Endothelial cell of umbilical vein (primary cell): ENCODE measurements around the gene RTKN. TPM values are rescaled to one million over a fixed set of nuclear protein-coding genes. Genes with fewer than 3 reads are reported as not detected.

Experiments
- BruUV-seq: library from RNA; stranded (reverse); fragments of 400-500 nt; replicated peaks from 2 replicates; lab custom pipeline; 2021; lab: Mats Ljungman, UMichigan
- CTCF ChIA-PET: fragments of 300-600, 350-600 bp; sonication (Branson Sonifier 250); formaldehyde crosslinking; loops from one replicate; lab custom pipeline; 2021; ENCODE audit warnings: antibody characterized with exemption, inconsistent platforms; lab: Charles Lee
- POLR2A ChIA-PET: fragments of 300-600, 350-600 bp; sonication (Branson Sonifier 250); formaldehyde crosslinking; loops from one replicate; lab custom pipeline; 2021; ENCODE audit warnings: antibody characterized with exemption, inconsistent platforms; lab: Charles Lee
- DNase-seq: peaks from one replicate; pipeline ENCODE4 v3.0.0-alpha.2; 2011; ENCODE audit warnings: low read depth, low spot score
- FAIRE-seq: peaks from 2 replicates; lab custom pipeline; 2011; peaks lifted over from hg19 to GRCh38; lab: Jason Lieb, UNC
- H2AFZ ChIP-seq: 2 replicates; pipeline ENCODE4 v1.6.0; 2012; ENCODE audit warnings: low read depth, low read length, control low read depth, inconsistent platforms
- H3K27ac ChIP-seq: 2 replicates; pipeline ENCODE4 v1.5.1; 2011; ENCODE audit warnings: low read depth, mild to moderate bottlenecking, control low read depth, low read length, moderate library complexity; ENCODE audit not compliant: insufficient read depth
- H3K27me3 ChIP-seq, 2 experiments: 2 replicates each; pipeline versions ENCODE4 v1.6.0 to v1.6.1; 2011; ENCODE audit warnings: low read length in 2 of 2, mixed read lengths in 1 of 2; ENCODE audit not compliant: control insufficient read depth in 2 of 2, insufficient read depth in 2 of 2
- H3K36me3 ChIP-seq, 2 experiments: 2 replicates in 1 of 2; 3 replicates in 1 of 2; pipeline ENCODE4 v1.5.1; 2011; ENCODE audit warnings: low read length in 2 of 2, mild to moderate bottlenecking in 1 of 2, moderate library complexity in 1 of 2; ENCODE audit not compliant: control insufficient read depth in 2 of 2, insufficient read depth in 2 of 2; ENCODE audit errors: extremely low read depth in 1 of 2
- H3K4me1 ChIP-seq: 3 replicates; pipeline ENCODE4 v1.5.1; 2011; ENCODE audit warnings: mild to moderate bottlenecking, low read length; ENCODE audit not compliant: control insufficient read depth, insufficient read depth; ENCODE audit errors: extremely low read depth
- H3K4me2 ChIP-seq: 2 replicates; pipeline ENCODE4 v1.6.1; 2011; ENCODE audit warnings: low read length, control low read depth, mixed read lengths; ENCODE audit not compliant: insufficient read depth
- H3K4me3 ChIP-seq, 3 experiments: fragments of 200-600 bp in 1 of 3; sonication (generic), shearing (Covaris generic) in 1 of 3; replicated peaks in 1 of 3; 2 replicates each; pipeline ENCODE4 v1.5.1; 2011 to 2016; ENCODE audit warnings: control low read depth in 3 of 3, low read length in 3 of 3, mild to moderate bottlenecking in 2 of 3, inconsistent platforms in 1 of 3, low read depth in 1 of 3, moderate library complexity in 1 of 3; ENCODE audit not compliant: insufficient read depth in 1 of 3
- H3K79me2 ChIP-seq: 2 replicates; pipeline ENCODE4 v1.6.0; 2012; ENCODE audit warnings: low read length, inconsistent platforms; ENCODE audit not compliant: control insufficient read depth, insufficient read depth
- H3K9ac ChIP-seq: replicated peaks from 2 replicates; pipeline ENCODE3; 2011; ENCODE audit warnings: low read length, control low read depth; ENCODE audit not compliant: insufficient read depth; ENCODE audit errors: extremely low read depth
- H3K9me1 ChIP-seq: replicated peaks from 3 replicates; pipeline ENCODE4 v1.6.0; 2011; ENCODE audit warnings: mild to moderate bottlenecking, low read length; ENCODE audit not compliant: control insufficient read depth, insufficient read depth; ENCODE audit errors: extremely low read depth
- H3K9me3 ChIP-seq: replicated peaks from 2 replicates; pipeline ENCODE4 v1.5.1; 2012; ENCODE audit warnings: low read length, inconsistent platforms; ENCODE audit not compliant: control insufficient read depth, insufficient read depth
- H4K20me1 ChIP-seq: replicated peaks from 2 replicates; pipeline ENCODE3; 2011; ENCODE audit warnings: mild to moderate bottlenecking, low read length; ENCODE audit not compliant: control insufficient read depth, insufficient read depth; ENCODE audit errors: extremely low read depth
- EZH2 ChIP-seq: IDR thresholded peaks from 2 replicates; pipeline ENCODE4 v1.6.1; 2012; ENCODE audit warnings: borderline replicate concordance, low read depth, mild to moderate bottlenecking, moderate library complexity, low read length, inconsistent platforms; ENCODE audit not compliant: severe bottlenecking
- FOS ChIP-seq: IDR thresholded peaks from 2 replicates; pipeline ENCODE4 v1.6.1; 2011; ENCODE audit warnings: mild to moderate bottlenecking, low read length, moderate library complexity, borderline replicate concordance; ENCODE audit not compliant: insufficient read depth
- GATA2 ChIP-seq: IDR thresholded peaks from 2 replicates; pipeline ENCODE4 v1.7.0; 2011; ENCODE audit warnings: low read depth, mild to moderate bottlenecking, moderate library complexity, mixed read lengths, low read length; ENCODE audit not compliant: insufficient read length, insufficient read depth
- JUN ChIP-seq: IDR thresholded peaks from 2 replicates; pipeline ENCODE4 v1.6.1; 2011; ENCODE audit warnings: borderline replicate concordance, low read depth; ENCODE audit not compliant: insufficient read length, insufficient read depth
- MYC ChIP-seq: IDR thresholded peaks from one replicate; pipeline ENCODE4 v1.6.1; 2011; ENCODE audit warnings: mild to moderate bottlenecking, low read depth, low read length
- POLR2A ChIP-seq: IDR thresholded peaks from 2 replicates; pipeline ENCODE4 v1.6.1; 2012; ENCODE audit warnings: low read depth, mild to moderate bottlenecking, control low read depth, low read length
- POLR2AphosphoS5 ChIP-seq: IDR thresholded peaks from 2 replicates; pipeline ENCODE4 v1.6.1; 2012; ENCODE audit warnings: low read depth, mild to moderate bottlenecking, control low read depth, low read length, moderate library complexity; ENCODE audit not compliant: insufficient read depth
- dilution Hi-C: fragments of 300-500 bp; cut with MboI; formaldehyde crosslinking; loops from one replicate; pipeline ENCODE4 v1.15.0; 2019; ENCODE audit warnings: low sequenced_read_pairs; ENCODE audit not compliant: extremely low pct_ligation_motif_present
- intact Hi-C: fragments of 100-400 bp; cut with micrococcal nuclease; formaldehyde crosslinking; loops from one replicate; pipeline ENCODE4 v1.10.0; 2022
- polyA plus RNA-seq, 4 experiments: library from polyadenylated mRNA; depleted of rRNA in 3 of 4; stranded (reverse) in 3 of 4; unstranded in 1 of 4; fragments of >200 nt; gene quantifications; 2 replicates each; pipeline versions ENCODE4 v1.2.1 to v1.2.3, GENCODE V29; 2011 to 2012; ENCODE audit warnings: missing spikeins in 1 of 4
- total RNA-seq: library from RNA; stranded (reverse); gene quantifications from 2 replicates; pipeline ENCODE4 v1.2.3, GENCODE V29; 2021
- TF ChIP-seq, protein P1 (sequence below), 2 donors: IDR thresholded peaks; 1 replicate in 1 of 2; 2 replicates in 1 of 2; pipeline ENCODE4 v1.5.1; 2011; ENCODE audit warnings: low read length in 2 of 2, mild to moderate bottlenecking in 2 of 2, moderate library complexity in 2 of 2, control low read depth in 1 of 2, inconsistent platforms in 1 of 2, low read depth in 1 of 2; ENCODE audit not compliant: insufficient read depth in 1 of 2; ENCODE audit errors: extremely low read depth in 1 of 2
- TF ChIP-seq, protein P2 (sequence below): IDR thresholded peaks from 2 replicates; pipeline ENCODE4 v1.6.1; 2011; ENCODE audit not compliant: insufficient read depth, insufficient read length

Gene RTKN
- total and polyA plus RNA-seq, 2 donors (not counting 3 experiments of a cell fraction or from before 2014, with no cell fraction given): 20.0 to 20.7 TPM

GRCh38 chr2:74441170-74441689 lies 507 bp downstream of the RTKN start:
- H3K36me3 ChIP-seq: no peaks in the 10 kb centered on the region
- peak overlapping the region; percentile 48 for H3K4me2 ChIP-seq
- no peaks in the 10 kb centered on the region for H3K9me3 ChIP-seq
- ChIA-PET POLR2A (no interaction called here), CTCF (interaction anchor here (1.1 kb wide), 1 partner anchor 106 kb away, joined by 5 read pairs; no protein-coding TSS in a partner anchor)
- peaks cover 27% of the 10 kb centered on the region for H3K4me1 ChIP-seq
- H3K27me3 ChIP-seq: peaks cover 18 to 32% of the 10 kb centered on the region in 2 experiments
- no peak overlapping the region for H3K27ac ChIP-seq
- no peak overlapping the region for H3K9ac ChIP-seq
- no peaks in the 10 kb centered on the region for H3K79me2 ChIP-seq
- no peak for TF ChIP-seq GATA2
- TF ChIP-seq EZH2: peak; percentile 99
- intact Hi-C loops (no loop called here), dilution Hi-C loops (no loop called here)
- DNase-seq (no peak), FAIRE-seq (no peak)
- no peaks in the 10 kb centered on the region for H3K9me1 ChIP-seq
- H4K20me1 ChIP-seq: no peaks in the 10 kb centered on the region
- H2AFZ ChIP-seq: peak overlapping the region; percentile 28
- H3K4me3 ChIP-seq: no peak overlapping the region
- BruUV-seq: no TSS peak

DNA sequence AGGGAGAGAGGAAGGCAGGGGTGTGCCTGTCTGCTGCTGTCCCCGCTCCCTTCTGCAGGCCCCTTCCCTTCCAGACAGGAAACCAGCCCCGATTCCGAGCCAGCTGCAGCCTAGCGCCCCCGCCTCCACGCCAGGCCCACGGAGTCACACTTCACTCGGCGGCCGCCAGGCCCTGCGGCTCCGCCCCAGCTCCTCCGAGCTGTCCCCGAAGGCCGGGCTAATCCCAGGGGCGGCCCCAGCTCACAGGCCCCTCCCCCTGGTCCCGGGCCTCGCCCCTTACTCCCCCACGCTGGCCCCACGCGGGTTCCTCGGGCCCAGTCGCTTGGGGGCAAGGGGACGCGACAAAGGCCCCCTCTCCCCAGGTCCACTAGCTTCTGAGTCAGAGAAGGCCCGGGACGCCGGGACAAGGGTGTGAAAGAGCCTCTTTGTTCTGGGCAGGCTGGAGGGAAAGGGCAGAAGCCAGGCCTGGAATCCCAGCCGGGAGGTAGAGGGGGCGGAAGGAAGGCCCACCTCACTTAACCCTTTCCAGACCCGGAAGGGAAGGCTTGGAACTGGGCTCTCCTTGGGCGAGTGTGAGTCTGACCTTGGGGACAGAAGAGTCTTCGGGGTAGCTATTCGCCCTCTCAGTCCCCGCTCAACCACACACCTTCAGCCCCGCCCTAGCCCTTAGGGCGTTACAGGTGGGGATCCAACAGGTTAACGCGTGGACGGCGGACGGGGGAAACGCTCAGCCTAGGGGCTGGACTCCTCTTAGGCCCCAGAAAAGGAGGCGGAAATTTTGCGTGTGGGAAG lies 1.2 kb downstream of the RTKN start:
- H3K36me3 ChIP-seq: no peaks in the 10 kb centered on the region
- H3K27ac ChIP-seq: no peak overlapping the region
- peak overlapping the region in 2 of 3 experiments; percentile 47 to 56 for H3K4me3 ChIP-seq
- H4K20me1 ChIP-seq: no peaks in the 10 kb centered on the region
- intact Hi-C loops (loop anchor here (1.0 kb wide), 2 partner anchors 14 to 19 kb away; partner anchors contain the start of genes C2orf81 and WDR54), dilution Hi-C loops (no loop called here)
- H3K27me3 ChIP-seq: peaks cover 18 to 32% of the 10 kb centered on the region in 2 experiments
- H3K9ac ChIP-seq: peak overlapping the region; percentile 52
- peaks cover 27% of the 10 kb centered on the region for H3K4me1 ChIP-seq
- no TSS peak for BruUV-seq
- H3K79me2 ChIP-seq: no peaks in the 10 kb centered on the region
- DNase-seq (peak; percentile 89), FAIRE-seq (peak; percentile 94)
- H3K9me3 ChIP-seq: no peaks in the 10 kb centered on the region
- ChIA-PET POLR2A (interaction anchor here (0.9 to 1.0 kb wide), 3 partner anchors 14 to 18 kb away, joined by 3 read pairs; partner anchors contain the start of genes INO80B and WBP1), CTCF (interaction anchor here (0.9 to 2.3 kb wide), 11 partner anchors 9 to 617 kb away, joined by 3 to 14 read pairs (median 3); partner anchors contain the start of genes INO80B and WBP1)
- peak overlapping the region; percentile 38 for H2AFZ ChIP-seq
- TF ChIP-seq POLR2A (peak; percentile 58), JUN (no peak), EZH2 (no peak), GATA2 (no peak), MYC (no peak), POLR2AphosphoS5 (peak; percentile 33), FOS (no peak)
- TF ChIP-seq, protein P1, sequence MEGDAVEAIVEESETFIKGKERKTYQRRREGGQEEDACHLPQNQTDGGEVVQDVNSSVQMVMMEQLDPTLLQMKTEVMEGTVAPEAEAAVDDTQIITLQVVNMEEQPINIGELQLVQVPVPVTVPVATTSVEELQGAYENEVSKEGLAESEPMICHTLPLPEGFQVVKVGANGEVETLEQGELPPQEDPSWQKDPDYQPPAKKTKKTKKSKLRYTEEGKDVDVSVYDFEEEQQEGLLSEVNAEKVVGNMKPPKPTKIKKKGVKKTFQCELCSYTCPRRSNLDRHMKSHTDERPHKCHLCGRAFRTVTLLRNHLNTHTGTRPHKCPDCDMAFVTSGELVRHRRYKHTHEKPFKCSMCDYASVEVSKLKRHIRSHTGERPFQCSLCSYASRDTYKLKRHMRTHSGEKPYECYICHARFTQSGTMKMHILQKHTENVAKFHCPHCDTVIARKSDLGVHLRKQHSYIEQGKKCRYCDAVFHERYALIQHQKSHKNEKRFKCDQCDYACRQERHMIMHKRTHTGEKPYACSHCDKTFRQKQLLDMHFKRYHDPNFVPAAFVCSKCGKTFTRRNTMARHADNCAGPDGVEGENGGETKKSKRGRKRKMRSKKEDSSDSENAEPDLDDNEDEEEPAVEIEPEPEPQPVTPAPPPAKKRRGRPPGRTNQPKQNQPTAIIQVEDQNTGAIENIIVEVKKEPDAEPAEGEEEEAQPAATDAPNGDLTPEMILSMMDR (IDR thresholded peaks at IDR 0.05; ENCODE audit: extremely low read depth in 1 of 2, insufficient read depth in 1 of 2, low read depth in 1 of 2, low read length in 2 of 2): peak; percentile 5 to 41
- TF ChIP-seq, protein P2, sequence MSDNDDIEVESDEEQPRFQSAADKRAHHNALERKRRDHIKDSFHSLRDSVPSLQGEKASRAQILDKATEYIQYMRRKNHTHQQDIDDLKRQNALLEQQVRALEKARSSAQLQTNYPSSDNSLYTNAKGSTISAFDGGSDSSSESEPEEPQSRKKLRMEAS: no peak
- H3K4me2 ChIP-seq: peak overlapping the region; percentile 48
- no peaks in the 10 kb centered on the region for H3K9me1 ChIP-seq
